HepG2 (cell line): ENCODE measurements around the gene ROMO1. TPM values are rescaled to one million over a fixed set of nuclear protein-coding genes. Genes with fewer than 3 reads are reported as not detected.

Source experiments
- ESRRA ChIP-seq: sonication (generic); formaldehyde crosslinking; IDR thresholded peaks from 2 replicates; pipeline ENCODE4 v1.5.1; 2020; ENCODE audit warnings: mild to moderate bottlenecking, low read depth, missing genetic modification reagents
- FOXA1 ChIP-seq, 2 experiments: fragments of 450-650 bp in 1 of 2; sonication (generic) in 1 of 2; formaldehyde crosslinking in 1 of 2; IDR thresholded peaks; 2 replicates each; pipeline versions ENCODE4 v1.4.0 to v1.6.1; 2016 to 2020; ENCODE audit warnings: missing genetic modification reagents in 1 of 2
- GTF3A ChIP-seq: sonication (generic); formaldehyde crosslinking; conservative IDR thresholded peaks from 2 replicates; pipeline ENCODE4 v1.4.0; 2020; ENCODE audit warnings: mild to moderate bottlenecking, missing genetic modification reagents
- MLX ChIP-seq: IDR thresholded peaks from 2 replicates; pipeline ENCODE4 v1.6.1; 2016
- NCOR1 ChIP-seq: fragments of 200-600 bp; sonication (generic); IDR thresholded peaks from 2 replicates; pipeline ENCODE4 v1.7.0; 2017; ENCODE audit warnings: antibody characterized with exemption, low read length, borderline replicate concordance
- RERE ChIP-seq: IDR thresholded peaks from 2 replicates; pipeline ENCODE4 v1.6.1; 2016; ENCODE audit warnings: low read depth, missing genetic modification reagents, missing compliant biosample characterization
- RFX3 ChIP-seq: IDR thresholded peaks from 2 replicates; pipeline ENCODE4 v1.6.1; 2016; ENCODE audit warnings: missing biosample characterization, missing genetic modification reagents
- SRSF4 ChIP-seq: fragments of 200-400 bp; formaldehyde crosslinking; IDR thresholded peaks from one replicate; pipeline ENCODE4 v1.6.1; 2018; ENCODE audit warnings: mild to moderate bottlenecking, low read depth, low read length, moderate library complexity; ENCODE audit not compliant: poor library complexity, severe bottlenecking
- SSRP1 ChIP-seq: IDR thresholded peaks from 2 replicates; pipeline ENCODE4 v1.6.1; 2016; ENCODE audit warnings: control low read depth
- THAP9 ChIP-seq: sonication (generic); formaldehyde crosslinking; IDR thresholded peaks from 2 replicates; pipeline ENCODE4; 2020; ENCODE audit warnings: missing genetic modification reagents, mild to moderate bottlenecking, borderline replicate concordance
- ZBTB1 ChIP-seq: sonication (generic); formaldehyde crosslinking; IDR thresholded peaks from 2 replicates; pipeline ENCODE4 v1.4.0; 2020; ENCODE audit warnings: missing genetic modification reagents, borderline replicate concordance
- ZNF383 ChIP-seq: sonication (generic); formaldehyde crosslinking; IDR thresholded peaks from 2 replicates; pipeline ENCODE4 v1.4.0; 2020; ENCODE audit warnings: missing genetic modification reagents, mild to moderate bottlenecking, borderline replicate concordance
- ZNF737 ChIP-seq: sonication (generic); formaldehyde crosslinking; IDR thresholded peaks from 2 replicates; pipeline ENCODE4 v1.5.0; 2020; ENCODE audit warnings: missing genetic modification reagents, mild to moderate bottlenecking, borderline replicate concordance
- polyA plus RNA-seq, 8 experiments: library from polyadenylated mRNA; depleted of rRNA in 3 of 8; stranded (reverse) in 7 of 8; unstranded in 1 of 8; fragments of >200 nt; fragmentation: Illumina TruSeq in 4 of 8; extraction: Trizol in 4 of 8; gene quantifications; 2 replicates each; pipeline versions ENCODE4 v1.2.1 to v1.2.3, GENCODE V29; 2011 to 2016; ENCODE audit warnings: low read depth in 4 of 8, missing spikeins in 1 of 8, mixed read lengths in 1 of 8; ENCODE audit not compliant: insufficient read depth in 1 of 8
- total RNA-seq, 5 experiments: library from RNA; depleted of rRNA; stranded (reverse); fragments of >200 nt; fragmentation: Illumina TruSeq; extraction: Trizol; gene quantifications; 2 replicates each; pipeline ENCODE4 v1.2.3, GENCODE V29; 2016; ENCODE audit warnings: low read depth in 1 of 5
- TF ChIP-seq, protein P1 (sequence below): sonication (generic); formaldehyde crosslinking; IDR thresholded peaks from 2 replicates; pipeline ENCODE4 v1.4.0; 2020; ENCODE audit warnings: missing genetic modification reagents
- TF ChIP-seq, protein P2 (sequence below): sonication (generic); formaldehyde crosslinking; IDR thresholded peaks from 2 replicates; pipeline ENCODE4 v1.4.0; 2020; ENCODE audit warnings: missing genetic modification reagents

The ROMO1 gene
- total and polyA plus RNA-seq, 2 of the 13 experiments (the other 11 are each of a cell fraction or from before 2014, with no cell fraction given) = 636 to 755 TPM

GRCh38 chr20:35731862-35732643 is 32.8 kb downstream of the ROMO1 start (continued):
- TF ChIP-seq ZNF383 (no peak), THAP9 (CRISPR knock-in tag) (no peak), ESRRA (CRISPR knock-in tag) (no peak), NCOR1 (no peak), SSRP1 (peak; percentile 16; the same call in 1 of the 2 replicates), ZBTB1 (no peak), FOXA1 (IDR thresholded peaks at IDR 0.05) (no peak), FOXA1 (CRISPR knock-in tag; IDR thresholded peaks at IDR 0.05) (no peak), SRSF4 (no peak), RFX3 (no peak), ZNF737 (CRISPR knock-in tag) (no peak), GTF3A (no peak), MLX (no peak), RERE (CRISPR knock-in tag) (no peak)
- TF ChIP-seq, protein P1, sequence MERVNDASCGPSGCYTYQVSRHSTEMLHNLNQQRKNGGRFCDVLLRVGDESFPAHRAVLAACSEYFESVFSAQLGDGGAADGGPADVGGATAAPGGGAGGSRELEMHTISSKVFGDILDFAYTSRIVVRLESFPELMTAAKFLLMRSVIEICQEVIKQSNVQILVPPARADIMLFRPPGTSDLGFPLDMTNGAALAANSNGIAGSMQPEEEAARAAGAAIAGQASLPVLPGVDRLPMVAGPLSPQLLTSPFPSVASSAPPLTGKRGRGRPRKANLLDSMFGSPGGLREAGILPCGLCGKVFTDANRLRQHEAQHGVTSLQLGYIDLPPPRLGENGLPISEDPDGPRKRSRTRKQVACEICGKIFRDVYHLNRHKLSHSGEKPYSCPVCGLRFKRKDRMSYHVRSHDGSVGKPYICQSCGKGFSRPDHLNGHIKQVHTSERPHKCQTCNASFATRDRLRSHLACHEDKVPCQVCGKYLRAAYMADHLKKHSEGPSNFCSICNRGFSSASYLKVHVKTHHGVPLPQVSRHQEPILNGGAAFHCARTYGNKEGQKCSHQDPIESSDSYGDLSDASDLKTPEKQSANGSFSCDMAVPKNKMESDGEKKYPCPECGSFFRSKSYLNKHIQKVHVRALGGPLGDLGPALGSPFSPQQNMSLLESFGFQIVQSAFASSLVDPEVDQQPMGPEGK (CRISPR knock-in tag) = no peak
- TF ChIP-seq, protein P2, sequence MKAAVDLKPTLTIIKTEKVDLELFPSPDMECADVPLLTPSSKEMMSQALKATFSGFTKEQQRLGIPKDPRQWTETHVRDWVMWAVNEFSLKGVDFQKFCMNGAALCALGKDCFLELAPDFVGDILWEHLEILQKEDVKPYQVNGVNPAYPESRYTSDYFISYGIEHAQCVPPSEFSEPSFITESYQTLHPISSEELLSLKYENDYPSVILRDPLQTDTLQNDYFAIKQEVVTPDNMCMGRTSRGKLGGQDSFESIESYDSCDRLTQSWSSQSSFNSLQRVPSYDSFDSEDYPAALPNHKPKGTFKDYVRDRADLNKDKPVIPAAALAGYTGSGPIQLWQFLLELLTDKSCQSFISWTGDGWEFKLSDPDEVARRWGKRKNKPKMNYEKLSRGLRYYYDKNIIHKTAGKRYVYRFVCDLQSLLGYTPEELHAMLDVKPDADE = no peak
